Thyroid gland (tissue), 4 donors: Measurements from ENCODE around the gene PILRA.

ENCODE experiments used
- CTCF ChIP-seq, 6 experiments: fragments of 200-600 bp in 3 of 6; fragments of 450-650 bp in 3 of 6; sonication (generic) in 3 of 6; IDR thresholded peaks; one replicate each; pipeline ENCODE4 v1.5.1; 2016 to 2019; ENCODE audit warnings: antibody characterized with exemption in 6 of 6, mild to moderate bottlenecking in 2 of 6, inconsistent platforms in 1 of 6, moderate library complexity in 1 of 6
- POLR2A ChIP-seq, 2 donors: fragments of 450-650 bp; IDR thresholded peaks; one replicate each; pipeline ENCODE4 v1.6.1; 2017; ENCODE audit warnings: antibody characterized with exemption in 2 of 2, mild to moderate bottlenecking in 2 of 2, moderate library complexity in 1 of 2

DNA sequence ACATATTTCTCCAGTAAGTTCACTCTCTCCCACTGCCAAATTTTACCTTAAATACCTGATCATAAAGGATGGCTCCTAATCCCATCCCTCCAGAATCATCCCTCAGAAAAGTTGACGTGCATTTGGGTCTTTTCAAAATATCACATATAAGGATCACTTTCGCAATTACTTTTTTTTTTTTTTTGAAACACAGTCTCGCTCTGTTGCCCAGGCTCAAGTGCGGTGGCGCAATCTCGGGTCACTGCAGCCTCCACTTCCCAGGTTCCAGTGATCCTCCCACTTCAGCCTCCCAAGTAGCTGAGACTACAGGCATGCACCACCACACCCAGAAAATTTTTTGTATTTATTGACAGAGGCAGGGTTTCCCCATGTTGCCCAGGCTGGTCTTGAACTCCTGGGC is 37.8 kb downstream of the PILRA start:
- TF ChIP-seq POLR2A (IDR thresholded peaks at IDR 0.05) (no peak), CTCF (IDR thresholded peaks at IDR 0.05) (no peak)
